GM19025 (cell line): ENCODE data around the gene C1QTNF12.

ENCODE experiments used
- ATAC-seq: cut with Tn5 transposase; IDR thresholded peaks from one replicate; pipeline ENCODE4 v1.9.1; 2021; ENCODE audit warnings: mild to moderate bottlenecking, low read depth, moderate library complexity; ENCODE audit not compliant: unreplicated experiment

C1QTNF12 gene

DNA sequence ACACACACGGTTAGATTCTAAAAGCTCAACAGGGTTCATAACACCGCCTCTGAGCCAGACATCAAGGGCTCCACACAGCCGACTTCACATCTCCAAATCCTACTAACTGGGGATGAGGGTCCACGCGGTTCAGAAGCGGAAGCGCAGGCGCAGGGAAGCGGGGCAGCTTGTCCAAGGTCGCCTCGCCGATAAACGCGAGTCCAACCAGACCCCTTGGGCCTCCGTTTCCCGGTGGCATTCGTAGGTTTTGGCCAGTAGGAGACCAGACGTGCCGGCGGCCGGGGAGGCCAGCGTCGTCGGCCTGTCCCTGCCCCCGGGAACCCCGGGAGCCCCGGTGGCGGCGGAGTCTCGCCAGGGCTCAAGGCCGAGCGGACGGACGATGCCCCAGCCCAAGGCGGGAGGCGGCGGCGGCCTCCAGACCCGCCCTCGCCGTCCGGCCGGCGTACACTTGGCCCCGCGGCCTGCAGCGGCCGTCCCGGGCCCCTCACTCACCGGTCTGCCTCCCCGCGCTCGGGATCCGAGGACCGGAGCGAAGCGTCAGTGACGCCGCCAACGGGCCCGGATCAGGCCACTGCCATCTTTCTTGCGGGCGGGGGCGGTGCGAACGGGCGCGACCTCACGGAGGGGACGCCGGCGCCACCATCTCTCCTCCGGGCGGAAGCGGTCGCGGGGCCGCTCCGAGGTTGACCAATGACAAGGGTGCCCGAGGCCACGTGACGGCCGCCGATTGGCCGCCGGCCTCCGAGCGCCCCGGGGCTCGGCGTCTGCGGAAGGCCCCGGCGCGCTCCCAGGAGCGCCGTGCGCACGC is 14.9 kb downstream of the C1QTNF12 start, which contains the start of gene SDF4:
Gene SDF4, minus strand, starts transcription at position 602 of the 808 bp plus-strand sequence. CDS start 3,229 bp downstream, outside the sequence.
- peak; percentile 92 for ATAC-seq

DNA sequence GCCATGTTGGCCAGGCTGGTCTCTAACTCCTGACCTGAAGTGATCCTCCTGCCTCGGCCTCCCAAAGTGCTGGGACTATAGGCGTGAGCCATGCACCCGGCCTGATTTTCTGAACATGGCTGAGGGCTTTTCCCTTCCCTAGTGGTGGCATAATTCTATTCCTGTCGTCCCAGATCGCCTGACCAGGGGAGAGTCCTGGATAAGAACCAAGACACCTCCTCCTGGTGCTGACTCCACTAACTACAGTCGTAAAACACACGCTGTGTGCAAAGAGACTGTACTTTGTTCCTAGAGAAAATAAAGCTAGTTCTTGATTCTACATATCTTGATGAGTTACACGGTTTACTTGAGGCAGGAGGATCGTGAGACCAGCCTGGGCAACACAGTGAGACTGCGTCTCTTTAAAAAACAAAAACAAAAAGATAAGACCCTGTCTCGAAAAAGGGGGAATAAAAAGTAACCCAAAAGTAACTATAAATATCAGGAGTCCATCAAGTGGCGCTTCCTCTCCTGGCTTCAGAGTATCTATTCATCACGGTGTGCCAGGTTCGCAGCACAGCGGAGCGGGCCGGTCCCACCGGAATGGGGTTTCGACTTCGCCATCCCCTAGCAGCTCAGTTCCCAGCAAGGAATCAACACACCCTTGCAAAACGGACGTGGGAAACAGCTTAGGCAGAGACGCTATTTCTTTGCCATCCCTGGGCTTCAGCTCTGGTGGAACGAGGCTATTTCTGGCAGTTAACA is 15.7 kb downstream of the C1QTNF12 start:
- no peak for ATAC-seq

GRCh38 chr1:1229770-1230169 is 16.8 kb downstream of the C1QTNF12 start:
- no peak for ATAC-seq

DNA sequence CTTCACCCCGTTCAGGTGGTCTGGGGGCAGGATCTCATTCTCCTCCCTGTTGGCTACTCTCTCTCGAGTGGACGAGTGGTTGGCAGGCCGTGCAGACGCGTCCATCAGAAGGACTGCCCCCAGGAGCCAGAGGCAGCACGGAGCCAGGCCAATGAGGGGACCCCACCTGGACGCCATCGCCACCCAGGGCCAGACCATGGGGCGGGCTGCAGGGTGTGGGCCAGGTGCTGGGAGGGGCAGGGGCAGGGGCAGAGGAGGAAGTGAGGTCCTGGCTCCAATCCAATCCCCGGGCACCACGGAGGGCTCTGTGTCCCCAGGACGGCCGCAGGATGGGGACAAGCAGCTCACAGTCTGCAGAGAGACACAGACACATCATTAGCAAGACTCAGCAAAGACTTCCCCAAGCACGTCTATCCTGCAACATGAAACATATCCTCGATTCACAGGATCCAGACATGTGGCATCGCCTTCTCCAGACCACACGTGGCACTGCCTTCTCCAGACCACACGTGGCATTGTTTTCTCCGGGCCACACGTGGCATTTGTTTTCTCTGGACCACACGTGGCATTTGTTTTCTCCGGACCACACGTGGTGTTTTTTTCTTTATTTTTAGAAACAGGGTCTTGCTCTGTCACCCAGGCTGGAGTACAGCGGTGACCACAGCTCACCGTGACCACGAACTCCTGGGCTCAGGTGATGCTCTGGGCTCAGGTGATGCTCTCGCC is 17.8 kb downstream of the C1QTNF12 start:
- ATAC-seq, result no peak

GRCh38 chr1:1228187-1228586 is 18.3 kb downstream of the C1QTNF12 start:
- ATAC-seq, result no peak

- ATAC-seq, result no peak
Observed at GRCh38 chr1:1227386-1227785, 19.1 kb downstream of the C1QTNF12 start.

- ATAC-seq, result no peak
Observed at GRCh38 chr1:1226566-1227362, 19.8 kb downstream of the C1QTNF12 start.

- ATAC-seq, result no peak
Observed at GRCh38 chr1:1225913-1226312, 20.6 kb downstream of the C1QTNF12 start.

DNA sequence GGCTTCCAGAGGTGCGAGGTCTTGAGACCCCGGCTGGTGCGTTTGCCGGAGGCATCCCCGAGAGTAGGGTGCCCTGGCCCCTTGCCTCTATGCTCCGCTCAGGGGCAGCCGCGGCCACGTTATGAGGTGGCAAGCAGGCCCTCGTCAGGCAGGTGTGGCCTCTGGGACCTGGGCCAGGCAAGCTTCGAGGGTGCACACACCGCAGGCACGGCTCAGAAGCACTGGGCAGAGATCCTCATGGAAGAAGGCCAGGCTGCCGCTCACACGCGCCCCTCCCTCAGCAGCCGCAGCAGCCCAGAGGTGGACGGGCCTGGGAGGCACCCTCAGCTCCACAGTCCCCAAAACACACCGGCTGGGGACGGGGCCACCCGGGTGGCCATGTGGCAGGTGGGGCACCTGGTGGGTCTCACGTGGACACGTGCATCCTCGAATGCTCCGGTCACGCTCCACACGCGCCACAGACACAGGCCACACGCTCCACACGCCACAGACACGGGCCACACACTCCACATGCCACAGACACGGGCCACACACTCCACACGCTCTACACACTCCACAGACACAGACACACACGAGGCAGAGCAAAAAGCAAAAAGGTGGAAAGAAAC is 21.2 kb downstream of the C1QTNF12 start:
- no peak for ATAC-seq

- ATAC-seq, result no peak
Observed at GRCh38 chr1:1223891-1224290, 22.6 kb downstream of the C1QTNF12 start.

DNA sequence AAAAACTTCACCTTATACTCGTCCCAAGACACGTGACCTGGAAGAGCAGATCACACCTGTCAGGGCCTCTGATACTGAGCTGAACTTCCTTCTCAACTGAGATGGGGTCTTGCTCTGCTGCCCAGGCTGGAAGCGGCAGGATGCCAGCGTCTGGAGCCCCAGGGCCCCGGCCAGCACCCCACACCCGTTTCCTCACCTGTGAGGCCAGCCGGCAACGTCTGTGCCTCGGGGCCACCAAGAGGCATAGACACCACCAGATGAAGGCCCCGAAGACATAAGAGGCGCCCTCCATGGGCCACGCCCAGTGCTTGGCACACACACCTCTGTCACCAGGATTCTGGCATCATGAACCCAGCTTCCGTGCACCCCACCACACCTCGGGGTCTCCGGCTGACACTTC is 23.2 kb downstream of the C1QTNF12 start:
- ATAC-seq, result no peak

DNA sequence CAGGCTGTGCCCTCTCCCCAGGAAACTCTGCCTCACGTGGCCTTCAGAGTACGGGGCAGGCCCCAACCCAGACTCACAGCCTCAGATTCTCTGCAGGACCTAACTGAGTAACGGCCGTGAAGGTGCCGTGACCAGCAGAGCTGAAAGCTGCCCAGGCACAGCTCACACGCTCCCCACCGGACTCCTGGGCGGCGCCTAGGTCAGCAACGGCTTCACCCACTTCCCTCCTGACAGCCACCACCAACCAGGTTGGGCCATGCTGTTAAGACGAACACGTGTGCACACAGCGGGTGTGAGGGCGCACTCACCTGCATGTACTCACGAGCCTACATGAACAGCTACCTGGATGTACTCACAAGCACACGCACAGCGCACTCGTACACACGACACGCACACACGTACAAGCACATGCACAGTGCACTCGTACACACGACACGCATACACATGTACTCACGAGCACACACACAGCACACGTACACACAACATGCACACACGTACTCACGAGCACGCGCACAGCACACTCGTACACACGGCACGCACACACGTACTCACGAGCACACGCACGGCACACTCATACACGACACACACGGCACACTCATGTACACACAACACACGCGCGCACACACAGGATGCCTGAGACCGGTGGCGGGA is 23.8 kb downstream of the C1QTNF12 start:
- ATAC-seq, result no peak

GRCh38 chr1:1221887-1222574 is 24.5 kb downstream of the C1QTNF12 start:
- ATAC-seq, result no peak

GRCh38 chr1:1220197-1220596 is 26.3 kb downstream of the C1QTNF12 start:
- ATAC-seq, result no peak

- ATAC-seq, result no peak
Observed at GRCh38 chr1:1219341-1219740, 27.2 kb downstream of the C1QTNF12 start.

- no peak for ATAC-seq
Observed at GRCh38 chr1:1218524-1219200, 27.9 kb downstream of the C1QTNF12 start.

GRCh38 chr1:1217621-1218523 is 28.6 kb downstream of the C1QTNF12 start:
- no peak for ATAC-seq
